OCI-LY7 (cell line): ENCODE data around the gene SACM1L. TPM values are rescaled to one million over a fixed set of nuclear protein-coding genes. Genes with fewer than 3 reads are reported as not detected.

Experiments used
- BruUV-seq: library from RNA; stranded (reverse); fragments of 400-500 nt; replicated peaks from 2 replicates; lab custom pipeline; 2021; lab: Mats Ljungman, UMichigan
- CTCF ChIA-PET: fragments of 300-600 bp; sonication (Branson Sonifier 250); formaldehyde crosslinking; loops from one replicate; lab custom pipeline; 2022; ENCODE audit warnings: antibody characterized with exemption; ENCODE audit not compliant: unreplicated experiment; lab: Charles Lee
- POLR2A ChIA-PET: fragments of 300-600 bp; sonication (Branson Sonifier 250); formaldehyde crosslinking; loops from one replicate; lab custom pipeline; 2022; ENCODE audit warnings: antibody characterized with exemption; lab: Charles Lee
- DNase-seq: peaks from one replicate; pipeline ENCODE4 v3.0.0-alpha.2; 2015; ENCODE audit warnings: low spot score
- H2AFZ ChIP-seq: fragments of 200-600 bp; sonication (generic), shearing (Covaris generic); 2 replicates; pipeline ENCODE4 v1.6.1; 2014; ENCODE audit warnings: mild to moderate bottlenecking, antibody characterized with exemption, low read length, moderate library complexity
- H3K27ac ChIP-seq: fragments of 200-600 bp; sonication (generic); 2 replicates; pipeline ENCODE4 v1.5.1; 2014; ENCODE audit warnings: mixed run types, low read depth, mild to moderate bottlenecking, moderate library complexity, low read length, inconsistent platforms; ENCODE audit not compliant: poor library complexity, severe bottlenecking
- H3K36me3 ChIP-seq: fragments of 200-600 bp; sonication (generic); 2 replicates; pipeline ENCODE4 v1.6.1; 2014; ENCODE audit warnings: mild to moderate bottlenecking, antibody characterized with exemption, low read length, moderate library complexity, mixed read lengths; ENCODE audit not compliant: insufficient read depth
- H3K4me1 ChIP-seq: fragments of 200-600 bp; sonication (generic); 2 replicates; pipeline ENCODE4 v1.5.1; 2014; ENCODE audit warnings: mild to moderate bottlenecking, low read length; ENCODE audit not compliant: insufficient read depth, poor library complexity, severe bottlenecking
- H3K4me2 ChIP-seq: fragments of 200-600 bp; sonication (generic); 2 replicates; pipeline ENCODE4 v1.6.1; 2014; ENCODE audit warnings: mild to moderate bottlenecking, low read length
- H3K4me3 ChIP-seq: fragments of 200-600 bp; sonication (generic); 2 replicates; pipeline ENCODE4 v1.5.1; 2014; ENCODE audit warnings: mild to moderate bottlenecking, low read depth, low read length; ENCODE audit not compliant: poor library complexity, severe bottlenecking
- H3K79me2 ChIP-seq: fragments of 200-600 bp; sonication (generic); 2 replicates; pipeline ENCODE4 v1.6.1; 2016; ENCODE audit warnings: low read depth, mild to moderate bottlenecking, low read length, moderate library complexity, mixed read lengths; ENCODE audit not compliant: insufficient read depth
- H3K9me2 ChIP-seq: fragments of 200-600 bp; sonication (generic); 2 replicates; pipeline ENCODE4 v1.6.1; 2016; ENCODE audit warnings: mild to moderate bottlenecking, low read length, mixed read lengths; ENCODE audit not compliant: insufficient read depth
- H3K9me3 ChIP-seq: fragments of 200-600 bp; sonication (generic); 2 replicates; pipeline ENCODE4 v1.6.1; 2014; ENCODE audit warnings: mild to moderate bottlenecking, mixed run types, low read length, mixed read lengths
- H4K20me1 ChIP-seq: fragments of 200-600 bp; sonication (generic); 2 replicates; pipeline ENCODE4 v1.6.1; 2014; ENCODE audit warnings: mild to moderate bottlenecking, antibody characterized with exemption, low read length, moderate library complexity, mixed read lengths; ENCODE audit not compliant: insufficient read depth
- CTCF ChIP-seq: fragments of 200-600 bp; sonication (generic); conservative IDR thresholded peaks from 2 replicates; pipeline ENCODE4 v1.5.1; 2014; ENCODE audit warnings: mild to moderate bottlenecking, antibody characterized with exemption, low read length, moderate library complexity, mixed read lengths
- EZH2phosphoT487 ChIP-seq: fragments of 200-600 bp; sonication (generic); IDR thresholded peaks from 2 replicates; pipeline ENCODE4 v1.6.1; 2018; ENCODE audit warnings: low read depth, borderline replicate concordance, mild to moderate bottlenecking, mixed run types, antibody characterized with exemption, low read length, moderate library complexity, mixed read lengths
- intact Hi-C: fragments of 100-400 bp; cut with micrococcal nuclease; formaldehyde crosslinking; loops from one replicate; pipeline ENCODE4 v1.10.0; 2022; ENCODE audit not compliant: unreplicated experiment
- total RNA-seq, 2 experiments: library from RNA; depleted of rRNA in 1 of 2; stranded (reverse); fragments of >200 nt in 1 of 2; shearing (Covaris generic) in 1 of 2; gene quantifications; 2 replicates each; pipeline ENCODE4 v1.2.3, GENCODE V29; 2014 to 2022

SACM1L gene
- total RNA-seq, 2 experiments from 2014 or later, result 35.5 to 54.9 TPM

DNA sequence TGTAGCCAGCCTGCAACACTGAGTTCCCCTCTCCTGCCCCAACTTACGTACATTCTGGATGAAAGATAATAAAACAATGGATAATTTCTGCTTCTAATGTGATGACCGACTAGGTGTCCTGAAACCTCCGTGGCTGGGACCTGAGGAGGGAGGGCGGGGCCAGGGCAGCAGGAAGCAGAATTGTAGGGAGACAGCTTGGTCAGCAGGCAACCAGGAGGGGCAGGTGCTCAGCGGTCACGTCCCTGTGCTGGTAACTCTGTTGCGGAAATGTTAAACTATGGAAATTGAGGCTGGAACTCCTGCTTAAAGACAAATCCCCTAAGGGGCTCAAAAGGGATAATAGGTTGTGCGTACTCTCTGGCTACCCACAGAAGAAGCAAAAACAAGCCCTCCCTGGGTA is 76.8 kb downstream of the SACM1L start:
- no peaks in the 10 kb centered on the region for H4K20me1 ChIP-seq
- H3K79me2 ChIP-seq, result no peaks in the 10 kb centered on the region
- no peaks in the 10 kb centered on the region for H3K36me3 ChIP-seq
- no peaks in the 10 kb centered on the region for H3K9me2 ChIP-seq
- CTCF ChIA-PET, result no interaction called here
- BruUV-seq, result no TSS peak
- H3K27ac ChIP-seq, result no peak overlapping the region
- no peak for TF ChIP-seq CTCF
- no peak for TF ChIP-seq EZH2phosphoT487
- no peaks in the 10 kb centered on the region for H3K4me1 ChIP-seq
- POLR2A ChIA-PET, result no interaction called here
- H3K4me3 ChIP-seq, result no peak overlapping the region
- intact Hi-C loops, result loop anchor here (10.0 kb wide), 2 partner anchors 69 to 609 kb away; partner anchors contain the start of gene CCR5
- H3K4me2 ChIP-seq, result no peak overlapping the region
- H3K9me3 ChIP-seq, result no peaks in the 10 kb centered on the region
- no peak overlapping the region for H2AFZ ChIP-seq
- no peak for DNase-seq

GRCh38 chr3:45771166-45771775 is 82.1 kb downstream of the SACM1L start:
- intact Hi-C loops, result no loop called here
- no peak overlapping the region for H3K4me3 ChIP-seq
- ChIA-PET POLR2A (no interaction called here), CTCF (no interaction called here)
- H3K9me3 ChIP-seq, result no peaks in the 10 kb centered on the region
- H3K4me1 ChIP-seq, result no peaks in the 10 kb centered on the region
- DNase-seq, result no peak
- H4K20me1 ChIP-seq, result no peaks in the 10 kb centered on the region
- no TSS peak for BruUV-seq
- H3K4me2 ChIP-seq, result no peak overlapping the region
- H2AFZ ChIP-seq, result no peak overlapping the region
- no peaks in the 10 kb centered on the region for H3K9me2 ChIP-seq
- H3K79me2 ChIP-seq, result no peaks in the 10 kb centered on the region
- TF ChIP-seq CTCF (no peak), EZH2phosphoT487 (no peak)
- no peak overlapping the region for H3K27ac ChIP-seq
- H3K36me3 ChIP-seq, result no peaks in the 10 kb centered on the region

GRCh38 chr3:45771831-45772230 is 82.6 kb downstream of the SACM1L start:
- DNase-seq, result no peak
- Histone ChIP-seq H3K4me3 (no peak overlapping the region), H3K4me2 (no peak overlapping the region), H3K36me3 (no peaks in the 10 kb centered on the region), H3K9me3 (no peaks in the 10 kb centered on the region), H3K27ac (no peak overlapping the region), H3K4me1 (no peaks in the 10 kb centered on the region), H2AFZ (no peak overlapping the region), H4K20me1 (no peaks in the 10 kb centered on the region), H3K9me2 (no peaks in the 10 kb centered on the region), H3K79me2 (no peaks in the 10 kb centered on the region)
- ChIA-PET CTCF (no interaction called here), POLR2A (no interaction called here)
- BruUV-seq, result no TSS peak
- TF ChIP-seq CTCF (no peak), EZH2phosphoT487 (no peak)
- intact Hi-C loops, result no loop called here
